ENCODE data around the gene SLC2A5. TPM values are rescaled to one million over a fixed set of nuclear protein-coding genes. Genes with fewer than 3 reads are reported as not detected.

Gene SLC2A5
- total RNA-seq, 1 donor from 2014 or later = 0.79 TPM

- H3K27me3 ChIP-seq (ENCODE audit: insufficient read depth, low read length) = no peaks in the 10 kb centered on the region
- no peak overlapping the region for H3K9ac ChIP-seq (ENCODE audit: low read length)
- peaks cover 7% of the 10 kb centered on the region for H3K36me3 Mint-ChIP-seq (ENCODE audit: low read depth, unreplicated experiment)
- no peak for DNase-seq (ENCODE audit: low read depth)
- H3K79me2 ChIP-seq (ENCODE audit: insufficient read depth, low read length) = no peaks in the 10 kb centered on the region
- no peak overlapping the region for H3K27ac ChIP-seq (ENCODE audit: low read depth, low read length)
- no peaks in the 10 kb centered on the region for H3K9me3 ChIP-seq (ENCODE audit: insufficient read depth, low read depth, low read length)
- no peaks in the 10 kb centered on the region for H4K20me1 ChIP-seq (ENCODE audit: insufficient read depth, low read length)
- H3K4me3 ChIP-seq (ENCODE audit: insufficient read depth, low read depth, low read length) = no peak overlapping the region
- peaks cover 4% of the 10 kb centered on the region for H3K36me3 ChIP-seq (ENCODE audit: insufficient read depth, low read length)
- no peak for FAIRE-seq
- H3K27me3 Mint-ChIP-seq (ENCODE audit: low read depth, unreplicated experiment) = peaks cover 12% of the 10 kb centered on the region
- H3K4me2 ChIP-seq (ENCODE audit: low read length) = no peak overlapping the region
- H3K4me3 Mint-ChIP-seq (ENCODE audit: unreplicated experiment) = no peak overlapping the region
- no peak overlapping the region for H2AFZ ChIP-seq (ENCODE audit: low read depth, low read length)
- no peak overlapping the region for H3K27ac Mint-ChIP-seq (ENCODE audit: unreplicated experiment)
- TF ChIP-seq EZH2 (IDR thresholded peaks at IDR 0.05; ENCODE audit: insufficient read depth, low read length) = no peak
- TF ChIP-seq CTCF (IDR thresholded peaks at IDR 0.05; ENCODE audit: insufficient read depth, low read depth, low read length) = no peak
- peaks cover 6% of the 10 kb centered on the region for H3K4me1 ChIP-seq (ENCODE audit: insufficient read depth, low read length)
- peaks cover 2% of the 10 kb centered on the region for H3K9me3 Mint-ChIP-seq (ENCODE audit: unreplicated experiment)
- peaks cover 1% of the 10 kb centered on the region for H3K4me1 Mint-ChIP-seq (ENCODE audit: low read depth, unreplicated experiment)
Observed at GRCh38 chr1:9105336-9105867, 36.0 kb upstream of the SLC2A5 start.

- H2AFZ ChIP-seq (ENCODE audit: low read depth, low read length) = no peak overlapping the region
- peaks cover 16% of the 10 kb centered on the region for H3K36me3 Mint-ChIP-seq (ENCODE audit: low read depth, unreplicated experiment)
- H3K4me2 ChIP-seq (ENCODE audit: low read length) = no peak overlapping the region
- H3K4me3 ChIP-seq (ENCODE audit: insufficient read depth, low read depth, low read length) = no peak overlapping the region
- H4K20me1 ChIP-seq (ENCODE audit: insufficient read depth, low read length) = no peaks in the 10 kb centered on the region
- no peak for TF ChIP-seq EZH2 (IDR thresholded peaks at IDR 0.05; ENCODE audit: insufficient read depth, low read length)
- TF ChIP-seq CTCF (IDR thresholded peaks at IDR 0.05; ENCODE audit: insufficient read depth, low read depth, low read length) = peak; percentile 62
- H3K27me3 Mint-ChIP-seq (ENCODE audit: low read depth, unreplicated experiment) = peaks cover 9% of the 10 kb centered on the region
- H3K4me3 Mint-ChIP-seq (ENCODE audit: unreplicated experiment) = no peak overlapping the region
- no peak for FAIRE-seq
- H3K27ac Mint-ChIP-seq (ENCODE audit: unreplicated experiment) = no peak overlapping the region
- peaks cover 2% of the 10 kb centered on the region for H3K4me1 Mint-ChIP-seq (ENCODE audit: low read depth, unreplicated experiment)
- H3K79me2 ChIP-seq (ENCODE audit: insufficient read depth, low read length) = no peaks in the 10 kb centered on the region
- H3K4me1 ChIP-seq (ENCODE audit: insufficient read depth, low read length) = peaks cover 7% of the 10 kb centered on the region
- H3K9me3 ChIP-seq (ENCODE audit: insufficient read depth, low read depth, low read length) = no peaks in the 10 kb centered on the region
- H3K9ac ChIP-seq (ENCODE audit: low read length) = no peak overlapping the region
- no peaks in the 10 kb centered on the region for H3K27me3 ChIP-seq (ENCODE audit: insufficient read depth, low read length)
- DNase-seq (ENCODE audit: low read depth) = peak; percentile 43
- H3K27ac ChIP-seq (ENCODE audit: low read depth, low read length) = peak overlapping the region; percentile 2
- H3K36me3 ChIP-seq (ENCODE audit: insufficient read depth, low read length) = peaks cover 4% of the 10 kb centered on the region
- H3K9me3 Mint-ChIP-seq (ENCODE audit: unreplicated experiment) = peaks cover 5% of the 10 kb centered on the region
Observed at GRCh38 chr1:9101510-9102146, 32.2 kb upstream of the SLC2A5 start.

- no peak for FAIRE-seq
- no peaks in the 10 kb centered on the region for H4K20me1 ChIP-seq (ENCODE audit: insufficient read depth, low read length)
- no peaks in the 10 kb centered on the region for H3K9me3 ChIP-seq (ENCODE audit: insufficient read depth, low read depth, low read length)
- no peaks in the 10 kb centered on the region for H3K79me2 ChIP-seq (ENCODE audit: insufficient read depth, low read length)
- TF ChIP-seq EZH2 (IDR thresholded peaks at IDR 0.05; ENCODE audit: insufficient read depth, low read length) (no peak), CTCF (IDR thresholded peaks at IDR 0.05; ENCODE audit: insufficient read depth, low read depth, low read length) (no peak)
- no peaks in the 10 kb centered on the region for H3K27me3 ChIP-seq (ENCODE audit: insufficient read depth, low read length)
- Mint-ChIP-seq H3K9me3 (ENCODE audit: unreplicated experiment) (peaks cover 9% of the 10 kb centered on the region), H3K27ac (ENCODE audit: unreplicated experiment) (peak overlapping the region; percentile 59), H3K36me3 (ENCODE audit: low read depth, unreplicated experiment) (peaks cover 16% of the 10 kb centered on the region), H3K27me3 (ENCODE audit: low read depth, unreplicated experiment) (no peaks in the 10 kb centered on the region), H3K4me1 (ENCODE audit: low read depth, unreplicated experiment) (peaks cover 2% of the 10 kb centered on the region), H3K4me3 (ENCODE audit: unreplicated experiment) (no peak overlapping the region)
- peak; percentile 70 for DNase-seq (ENCODE audit: low read depth)
- H3K9ac ChIP-seq (ENCODE audit: low read length) = no peak overlapping the region
- no peak overlapping the region for H2AFZ ChIP-seq (ENCODE audit: low read depth, low read length)
- peak overlapping the region; percentile 53 for H3K4me2 ChIP-seq (ENCODE audit: low read length)
- peaks cover 4% of the 10 kb centered on the region for H3K36me3 ChIP-seq (ENCODE audit: insufficient read depth, low read length)
- H3K27ac ChIP-seq (ENCODE audit: low read depth, low read length) = no peak overlapping the region
- H3K4me1 ChIP-seq (ENCODE audit: insufficient read depth, low read length) = peaks cover 7% of the 10 kb centered on the region
- no peak overlapping the region for H3K4me3 ChIP-seq (ENCODE audit: insufficient read depth, low read depth, low read length)
Observed at GRCh38 chr1:9100471-9101043, 31.1 kb upstream of the SLC2A5 start.
